Effector CD4-positive, alpha-beta T cell (primary cell): Measurements from ENCODE around the gene MRPL42.
"Not testable (repeated sequence)": the region's sequence is repeated elsewhere in the genome, so short reads cannot be mapped to it uniquely, and the experiment has no call there.

Source experiments
- DNase-seq: peaks from one replicate; pipeline ENCODE4 v3.0.0-alpha.2; 2020

The MRPL42 gene

GRCh38 chr12:93447555-93448290 lies 19.6 kb upstream of the MRPL42 start:
- DNase-seq = no peak

GRCh38 chr12:93448796-93449195 lies 18.5 kb upstream of the MRPL42 start:
- no peak for DNase-seq

- no peak for DNase-seq
Measured at GRCh38 chr12:93449277-93449676, 18.0 kb upstream of the MRPL42 start.

GRCh38 chr12:93451423-93452158 lies 15.7 kb upstream of the MRPL42 start:
- DNase-seq = no peak

GRCh38 chr12:93453633-93454032 lies 13.7 kb upstream of the MRPL42 start:
- no peak for DNase-seq

- DNase-seq = no peak
Measured at GRCh38 chr12:93456077-93456476, 11.2 kb upstream of the MRPL42 start.

GRCh38 chr12:93459097-93459496 lies 8.2 kb upstream of the MRPL42 start:
- DNase-seq = no peak

- DNase-seq = no peak
Measured at GRCh38 chr12:93460003-93460402, 7.3 kb upstream of the MRPL42 start.

- no peak for DNase-seq
Measured at GRCh38 chr12:93460902-93461301, 6.4 kb upstream of the MRPL42 start.

- DNase-seq = no peak
Measured at GRCh38 chr12:93461503-93461902, 5.8 kb upstream of the MRPL42 start.

GRCh38 chr12:93465841-93466240 lies 1.5 kb upstream of the MRPL42 start:
- DNase-seq = no peak

- no peak for DNase-seq
Measured at GRCh38 chr12:93466625-93467350, 526 bp upstream of the MRPL42 start.

GRCh38 chr12:93468008-93468371 lies 676 bp downstream of the MRPL42 start:
- DNase-seq = no peak

- DNase-seq = no peak
Measured at GRCh38 chr12:93469386-93469785, 2.1 kb downstream of the MRPL42 start.

GRCh38 chr12:93476555-93476954 lies 9.2 kb downstream of the MRPL42 start:
- DNase-seq = no peak

- DNase-seq = no peak
Measured at GRCh38 chr12:93482721-93483120, 15.4 kb downstream of the MRPL42 start.

GRCh38 chr12:93483151-93483807 lies 16.0 kb downstream of the MRPL42 start:
- no peak for DNase-seq

GRCh38 chr12:93484315-93484981 lies 17.1 kb downstream of the MRPL42 start:
- no peak for DNase-seq

GRCh38 chr12:93492808-93493207 lies 25.5 kb downstream of the MRPL42 start:
- not testable (repeated sequence) for DNase-seq

- no peak for DNase-seq
Measured at GRCh38 chr12:93494096-93494495, 26.8 kb downstream of the MRPL42 start.

GRCh38 chr12:93497456-93497855 lies 30.1 kb downstream of the MRPL42 start:
- no peak for DNase-seq

GRCh38 chr12:93498813-93499212 lies 31.5 kb downstream of the MRPL42 start:
- not testable (repeated sequence) for DNase-seq

- no peak for DNase-seq
Measured at GRCh38 chr12:93500201-93500600, 32.9 kb downstream of the MRPL42 start.
